Measurements from ENCODE around the gene ATP1A2.

- TF ChIP-seq CTCF (IDR thresholded peaks at IDR 0.05) = no peak
- no peak for TF ChIP-seq POLR2A (IDR thresholded peaks at IDR 0.05)
Measured at GRCh38 chr1:160112357-160112756, 3.2 kb upstream of the ATP1A2 start.

Measured in vagina (tissue), 2 donors.